ENCODE results near the gene PPP4C. TPM values are rescaled to one million over a fixed set of nuclear protein-coding genes. Genes with fewer than 3 reads are reported as not detected.

The PPP4C gene
- total and polyA plus RNA-seq, 2 of the 8 experiments (the other 6 are each of a cell fraction or from before 2014, with no cell fraction given): 148 to 298 TPM

DNA sequence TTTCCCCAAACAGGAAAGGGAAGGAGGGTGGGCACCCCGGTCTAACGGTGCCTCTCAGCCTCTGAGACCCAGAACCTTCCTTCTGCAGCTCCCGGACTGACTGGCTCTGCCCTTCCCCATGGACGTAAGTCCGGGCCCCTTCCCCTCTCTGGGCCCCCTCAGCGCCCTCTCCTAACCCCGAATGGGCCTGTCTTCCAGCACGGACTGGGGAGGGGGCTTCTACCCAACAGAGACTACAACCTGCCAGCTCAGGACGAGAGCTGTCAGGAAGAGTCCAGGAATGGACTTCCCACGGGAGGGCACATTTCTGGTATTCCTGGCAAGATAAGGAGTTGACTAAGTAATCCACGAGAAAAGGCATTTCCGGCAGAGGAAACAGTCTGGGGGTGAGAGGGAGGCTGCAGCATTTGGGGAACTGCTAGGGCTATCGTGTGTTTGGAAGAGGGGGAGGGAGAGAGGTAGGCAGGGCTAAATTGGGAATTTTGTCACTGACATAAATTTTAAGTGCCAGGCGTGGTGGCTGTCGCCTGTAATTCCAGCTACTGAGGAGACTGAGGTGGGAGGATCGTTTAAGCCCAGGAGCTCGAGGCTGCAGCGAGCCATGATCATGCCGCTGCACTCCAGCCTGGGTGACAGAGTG is 22.3 kb upstream of the PPP4C start (continued):
- TF ChIP-seq CHD7 (IDR thresholded peaks at IDR 0.05; ENCODE audit: insufficient replicate concordance, low read length) (no peak), CREB1 (IDR thresholded peaks at IDR 0.05) (no peak), PHF8 (conservative IDR thresholded peaks at IDR 0.05; ENCODE audit: low read depth, low read length) (no peak), USF2 (IDR thresholded peaks at IDR 0.05; ENCODE audit: low read length) (no peak), ATF3 (IDR thresholded peaks at IDR 0.05; ENCODE audit: insufficient read depth, low read depth, low read length) (no peak), TEAD4 (IDR thresholded peaks at IDR 0.05; ENCODE audit: low read depth, low read length) (no peak)
